Measurements from ENCODE around the gene YIF1A. TPM values are rescaled to one million over a fixed set of nuclear protein-coding genes. Genes with fewer than 3 reads are reported as not detected.
A peak's percentile ranks its signal among the peaks of the same experiment; 100 is the strongest.

YIF1A gene
- total RNA-seq, 1 experiment from 2014 or later, result 54.7 TPM

DNA sequence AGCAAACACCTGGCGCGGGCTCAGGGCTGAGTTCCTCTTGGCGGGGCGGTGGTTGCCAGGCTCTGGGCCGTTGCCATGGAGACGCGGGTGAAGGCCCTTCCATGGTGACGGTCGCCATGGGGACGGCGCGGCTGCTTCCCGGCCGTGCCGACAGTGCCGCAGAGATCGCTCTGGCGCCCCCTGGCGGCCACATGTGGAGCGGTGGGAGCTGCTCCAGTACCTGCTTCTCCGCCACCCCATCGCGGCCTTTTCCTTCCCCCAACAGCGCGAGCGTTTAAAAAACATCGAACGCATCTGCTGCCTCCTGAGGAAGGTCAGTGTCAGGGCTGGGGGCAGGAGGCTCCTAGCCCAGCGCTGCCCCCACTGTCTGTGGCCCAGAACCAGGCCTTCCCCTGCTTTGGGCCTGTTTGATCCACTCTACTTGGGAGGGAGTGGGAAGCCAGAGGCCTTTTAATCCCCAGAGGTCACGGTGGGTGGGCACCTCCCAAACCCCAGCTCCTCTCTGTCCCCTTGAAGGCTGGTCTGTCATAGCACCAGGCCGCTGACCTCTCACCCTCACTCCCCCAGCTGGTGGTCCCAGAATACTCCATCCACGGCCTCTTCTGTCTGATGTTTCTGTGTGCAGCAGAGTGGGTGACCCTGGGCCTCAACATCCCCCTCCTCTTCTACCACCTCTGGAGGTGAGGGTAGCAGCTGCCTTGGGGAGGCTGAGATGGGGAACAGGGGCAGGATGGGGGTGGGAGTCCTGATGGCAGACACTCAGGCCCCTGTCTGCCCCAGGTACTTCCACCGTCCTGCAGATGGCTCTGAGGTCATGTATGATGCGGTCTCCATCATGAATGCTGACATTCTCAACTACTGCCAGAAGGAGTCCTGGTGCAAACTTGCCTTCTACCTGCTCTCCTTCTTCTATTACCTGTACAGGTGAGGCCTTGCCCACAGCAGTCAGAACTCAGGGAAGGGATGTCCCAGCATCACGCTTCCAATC, 6.2 kb downstream of the YIF1A start (continued):
- peak; percentile 55 for TF ChIP-seq POLR2AphosphoS5 (IDR thresholded peaks at IDR 0.05; ENCODE audit: low read depth, low read length)

DNA sequence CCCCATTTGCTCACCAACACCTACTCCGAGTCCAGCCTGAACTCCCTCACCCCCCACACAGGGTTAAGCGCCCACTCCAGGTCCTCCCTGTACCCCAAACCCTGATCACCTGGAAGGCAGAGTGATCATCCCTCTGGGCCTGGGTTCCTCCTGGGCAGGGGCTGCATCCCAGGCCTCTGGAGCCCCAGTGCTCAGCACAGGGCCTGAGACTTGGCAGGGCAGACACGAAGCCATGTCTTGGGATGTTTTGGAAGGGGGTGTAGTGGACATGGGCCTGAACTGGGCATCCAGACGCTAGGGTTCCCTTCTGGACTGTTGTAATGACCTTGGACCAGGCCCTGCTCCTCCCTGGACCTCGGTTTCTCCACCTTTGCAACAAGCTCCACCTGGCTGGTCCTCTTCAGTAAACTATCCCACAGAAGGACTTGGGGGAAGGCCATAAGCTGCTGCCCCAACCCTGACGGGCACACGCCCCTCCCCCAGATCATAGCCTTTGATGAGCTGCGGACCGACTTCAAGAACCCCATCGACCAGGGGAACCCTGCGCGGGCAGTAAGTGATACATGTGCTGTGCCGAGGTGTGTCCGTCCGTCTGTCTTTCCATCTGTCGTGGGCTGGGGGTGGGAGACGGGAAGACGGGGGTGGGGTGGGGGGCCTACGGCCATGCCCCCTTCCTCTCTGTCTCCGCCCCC, 7.0 kb downstream of the YIF1A start:
- CTCF ChIA-PET, result interaction anchor here (0.7 to 3.0 kb wide), 7 partner anchors 9 to 103 kb away, joined by 3 to 17 read pairs (median 4); partner anchors contain the start of genes RAB1B and TMEM151A
- H3K9ac ChIP-seq (ENCODE audit: low read length), result no peak overlapping the region
- POLR2A ChIA-PET, result interaction anchor here (0.9 kb wide), 1 partner anchor 14 kb away, joined by 3 read pairs; no protein-coding TSS in a partner anchor
- 0 out of 2 replicates have a peak, but pooled peaks cover 5% of the 10 kb centered on the region for H3K79me2 ChIP-seq (ENCODE audit: insufficient read depth, low read length)
- no peak for TF ChIP-seq RAD21 (IDR thresholded peaks at IDR 0.05; ENCODE audit: low read depth)
- TF ChIP-seq SIN3A (IDR thresholded peaks at IDR 0.05; ENCODE audit: low read depth), result no peak
- TF ChIP-seq FOSL1 (IDR thresholded peaks at IDR 0.05; ENCODE audit: low read depth), result no peak
- no peak for TF ChIP-seq EZH2 (IDR thresholded peaks at IDR 0.05)
- no peak for TF ChIP-seq CEBPB (IDR thresholded peaks at IDR 0.05; ENCODE audit: low read depth)
- no peak for TF ChIP-seq EZH2phosphoT487 (IDR thresholded peaks at IDR 0.05; ENCODE audit: borderline replicate concordance)
- no peak for TF ChIP-seq POLR2AphosphoS5 (IDR thresholded peaks at IDR 0.05; ENCODE audit: low read depth, low read length)
- TF ChIP-seq ZFX (IDR thresholded peaks at IDR 0.05), result no peak
- TF ChIP-seq, protein P1, sequence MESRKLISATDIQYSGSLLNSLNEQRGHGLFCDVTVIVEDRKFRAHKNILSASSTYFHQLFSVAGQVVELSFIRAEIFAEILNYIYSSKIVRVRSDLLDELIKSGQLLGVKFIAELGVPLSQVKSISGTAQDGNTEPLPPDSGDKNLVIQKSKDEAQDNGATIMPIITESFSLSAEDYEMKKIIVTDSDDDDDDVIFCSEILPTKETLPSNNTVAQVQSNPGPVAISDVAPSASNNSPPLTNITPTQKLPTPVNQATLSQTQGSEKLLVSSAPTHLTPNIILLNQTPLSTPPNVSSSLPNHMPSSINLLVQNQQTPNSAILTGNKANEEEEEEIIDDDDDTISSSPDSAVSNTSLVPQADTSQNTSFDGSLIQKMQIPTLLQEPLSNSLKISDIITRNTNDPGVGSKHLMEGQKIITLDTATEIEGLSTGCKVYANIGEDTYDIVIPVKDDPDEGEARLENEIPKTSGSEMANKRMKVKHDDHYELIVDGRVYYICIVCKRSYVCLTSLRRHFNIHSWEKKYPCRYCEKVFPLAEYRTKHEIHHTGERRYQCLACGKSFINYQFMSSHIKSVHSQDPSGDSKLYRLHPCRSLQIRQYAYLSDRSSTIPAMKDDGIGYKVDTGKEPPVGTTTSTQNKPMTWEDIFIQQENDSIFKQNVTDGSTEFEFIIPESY (IDR thresholded peaks at IDR 0.05; ENCODE audit: extremely low read depth, insufficient replicate concordance, low read length), result no peak
- TF ChIP-seq, protein P2, sequence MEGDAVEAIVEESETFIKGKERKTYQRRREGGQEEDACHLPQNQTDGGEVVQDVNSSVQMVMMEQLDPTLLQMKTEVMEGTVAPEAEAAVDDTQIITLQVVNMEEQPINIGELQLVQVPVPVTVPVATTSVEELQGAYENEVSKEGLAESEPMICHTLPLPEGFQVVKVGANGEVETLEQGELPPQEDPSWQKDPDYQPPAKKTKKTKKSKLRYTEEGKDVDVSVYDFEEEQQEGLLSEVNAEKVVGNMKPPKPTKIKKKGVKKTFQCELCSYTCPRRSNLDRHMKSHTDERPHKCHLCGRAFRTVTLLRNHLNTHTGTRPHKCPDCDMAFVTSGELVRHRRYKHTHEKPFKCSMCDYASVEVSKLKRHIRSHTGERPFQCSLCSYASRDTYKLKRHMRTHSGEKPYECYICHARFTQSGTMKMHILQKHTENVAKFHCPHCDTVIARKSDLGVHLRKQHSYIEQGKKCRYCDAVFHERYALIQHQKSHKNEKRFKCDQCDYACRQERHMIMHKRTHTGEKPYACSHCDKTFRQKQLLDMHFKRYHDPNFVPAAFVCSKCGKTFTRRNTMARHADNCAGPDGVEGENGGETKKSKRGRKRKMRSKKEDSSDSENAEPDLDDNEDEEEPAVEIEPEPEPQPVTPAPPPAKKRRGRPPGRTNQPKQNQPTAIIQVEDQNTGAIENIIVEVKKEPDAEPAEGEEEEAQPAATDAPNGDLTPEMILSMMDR (IDR thresholded peaks at IDR 0.05 in 2 of 3, conservative IDR thresholded peaks at IDR 0.05 in 1 of 3; ENCODE audit: borderline replicate concordance in 1 of 3, insufficient read depth in 1 of 3, low read depth in 2 of 3, low read length in 2 of 3), result no peak
- TF ChIP-seq, protein P3, sequence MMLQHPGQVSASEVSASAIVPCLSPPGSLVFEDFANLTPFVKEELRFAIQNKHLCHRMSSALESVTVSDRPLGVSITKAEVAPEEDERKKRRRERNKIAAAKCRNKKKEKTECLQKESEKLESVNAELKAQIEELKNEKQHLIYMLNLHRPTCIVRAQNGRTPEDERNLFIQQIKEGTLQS (IDR thresholded peaks at IDR 0.05), result no peak
- no peak for TF ChIP-seq ELF1 (IDR thresholded peaks at IDR 0.05; ENCODE audit: borderline replicate concordance, low read depth)
- no peak for TF ChIP-seq SP1 (IDR thresholded peaks at IDR 0.05; ENCODE audit: low read depth)
- no peak for TF ChIP-seq POLR2A (IDR thresholded peaks at IDR 0.05; ENCODE audit: borderline replicate concordance, extremely low read depth, insufficient read depth, insufficient read length)
- no peak for TF ChIP-seq YY1 (IDR thresholded peaks at IDR 0.05; ENCODE audit: extremely low read depth, insufficient replicate concordance, low read depth, low read length)
- no peak for TF ChIP-seq TCF7L2 (IDR thresholded peaks at IDR 0.05; ENCODE audit: borderline replicate concordance, extremely low read depth, insufficient read depth, insufficient read length)
- no peak overlapping the region for H3K27ac ChIP-seq (ENCODE audit: low read depth, low read length)
- H3K4me1 ChIP-seq (ENCODE audit: control insufficient read depth in 1 of 2, insufficient read depth in 2 of 2, low read length in 2 of 2), result peaks cover 0 to 26% of the 10 kb centered on the region in 2 experiments; a peak in 2 of 4 replicates
- ATAC-seq (no peak), DNase-seq (ENCODE audit: low read depth, low spot score) (no peak)
- no peaks in the 10 kb centered on the region for H3K9me3 ChIP-seq (ENCODE audit: control insufficient read depth in 1 of 2, insufficient read depth in 1 of 2, low read depth in 1 of 2, low read length in 2 of 2)
- H3K9me2 ChIP-seq (ENCODE audit: insufficient read depth), result no peaks in the 10 kb centered on the region
- H4K20me1 ChIP-seq (ENCODE audit: insufficient read depth), result no peaks in the 10 kb centered on the region
- no peak overlapping the region for H2AFZ ChIP-seq (ENCODE audit: low read depth, low read length, poor library complexity, severe bottlenecking)
- intact Hi-C loops (cut with micrococcal nuclease), result no loop called here
- H3K4me2 ChIP-seq (ENCODE audit: low read length), result no peak overlapping the region; the same call in 1 of the 2 replicates
- no peak overlapping the region for H3K4me3 ChIP-seq (replicated peaks in 1 of 2; ENCODE audit: low read depth in 1 of 2, low read length in 2 of 2)
- no peaks in the 10 kb centered on the region for H3K27me3 ChIP-seq (ENCODE audit: insufficient read depth, low read length)
- H3K36me3 ChIP-seq (ENCODE audit: control insufficient read depth in 1 of 2, insufficient read depth in 2 of 2, low read length in 2 of 2), result no peaks in the 10 kb centered on the region
- BruUV-seq (replicated peaks), result no TSS peak
- RAD21 ChIA-PET (ENCODE audit: low non-redundant PET in 1 of 2, low total read pairs in 2 of 2, uncharacterized antibody in 2 of 2, unreplicated experiment in 2 of 2), result no interaction called here

Data from HCT116 (cell line).